Trophoblast cell (in vitro differentiated cells and primary cell): ENCODE data around the gene MSH3.

Experiments
- DNase-seq, 2 donors: peaks; one replicate each; pipeline ENCODE4 v3.0.0-alpha.2; 2016
- H2AFZ ChIP-seq: 2 replicates; pipeline ENCODE4 v1.6.1; 2013; ENCODE audit warnings: low read length, moderate library complexity, mild to moderate bottlenecking; ENCODE audit not compliant: insufficient read depth, poor library complexity
- H2AK5ac ChIP-seq: 2 replicates; pipeline ENCODE4 v1.6.1; 2013; ENCODE audit warnings: mild to moderate bottlenecking, low read length
- H2BK120ac ChIP-seq: 2 replicates; pipeline ENCODE4 v1.6.1; 2013; ENCODE audit warnings: low read length, mild to moderate bottlenecking, moderate library complexity; ENCODE audit not compliant: insufficient read depth, poor library complexity
- H2BK12ac ChIP-seq: 2 replicates; pipeline ENCODE4 v1.6.1; 2013; ENCODE audit warnings: mild to moderate bottlenecking, low read length, moderate library complexity
- H2BK5ac ChIP-seq: 2 replicates; pipeline ENCODE4 v1.6.1; 2013; ENCODE audit warnings: low read length, low read depth, moderate library complexity, mild to moderate bottlenecking; ENCODE audit not compliant: poor library complexity
- H3K14ac ChIP-seq: 2 replicates; pipeline ENCODE4 v1.6.1; 2013; ENCODE audit warnings: mild to moderate bottlenecking, low read length
- H3K18ac ChIP-seq: 2 replicates; pipeline ENCODE4 v1.6.1; 2013; ENCODE audit warnings: mild to moderate bottlenecking, low read length
- H3K23ac ChIP-seq: 2 replicates; pipeline ENCODE4 v1.6.1; 2013; ENCODE audit warnings: low read length
- H3K27ac ChIP-seq: 2 replicates; pipeline ENCODE4 v1.5.1; 2013; ENCODE audit warnings: low read depth, mild to moderate bottlenecking, inconsistent platforms, low read length, moderate library complexity
- H3K27me3 ChIP-seq: 2 replicates; pipeline ENCODE4 v1.6.1; 2013; ENCODE audit warnings: inconsistent platforms, mild to moderate bottlenecking, low read length, moderate library complexity; ENCODE audit not compliant: insufficient read depth
- H3K36me3 ChIP-seq, 2 experiments: 1 replicate in 1 of 2; 2 replicates in 1 of 2; pipeline ENCODE4 v1.6.1; 2013; ENCODE audit warnings: low read length in 2 of 2, mild to moderate bottlenecking in 2 of 2, moderate library complexity in 1 of 2; ENCODE audit not compliant: insufficient read depth in 2 of 2, control insufficient read depth in 1 of 2
- H3K4ac ChIP-seq: 2 replicates; pipeline ENCODE4 v1.6.1; 2013; ENCODE audit warnings: low read depth, mild to moderate bottlenecking, low read length, moderate library complexity
- H3K4me1 ChIP-seq, 2 experiments: 1 replicate in 1 of 2; 2 replicates in 1 of 2; pipeline ENCODE4 v1.6.1; 2013; ENCODE audit warnings: low read length in 2 of 2, mild to moderate bottlenecking in 2 of 2, moderate library complexity in 1 of 2; ENCODE audit not compliant: insufficient read depth in 2 of 2, control insufficient read depth in 1 of 2
- H3K4me2 ChIP-seq: 2 replicates; pipeline ENCODE4 v1.6.1; 2013; ENCODE audit warnings: inconsistent platforms, mild to moderate bottlenecking, low read length, moderate library complexity
- H3K4me3 ChIP-seq: 2 replicates; pipeline ENCODE4 v1.5.1; 2013; ENCODE audit warnings: mild to moderate bottlenecking, low read depth, low read length, inconsistent platforms
- H3K79me1 ChIP-seq: one replicate; pipeline ENCODE4 v1.6.1; 2013; ENCODE audit warnings: low read length
- H3K79me2 ChIP-seq: 2 replicates; pipeline ENCODE4 v1.6.1; 2013; ENCODE audit warnings: low read length, mild to moderate bottlenecking; ENCODE audit not compliant: control insufficient read depth, insufficient read depth, poor library complexity
- H3K9ac ChIP-seq: 2 replicates; pipeline ENCODE4 v1.6.1; 2013; ENCODE audit warnings: mild to moderate bottlenecking, low read length
- H3K9me3 ChIP-seq: 2 replicates; pipeline ENCODE4 v1.6.1; 2013; ENCODE audit warnings: low read depth, mild to moderate bottlenecking, control low read depth, inconsistent platforms, low read length; ENCODE audit not compliant: insufficient read depth
- H4K12ac ChIP-seq: 2 replicates; pipeline ENCODE4 v1.6.1; 2013; ENCODE audit warnings: low read depth, mild to moderate bottlenecking, low read length, moderate library complexity
- H4K8ac ChIP-seq: 2 replicates; pipeline ENCODE4 v1.6.1; 2013; ENCODE audit warnings: low read depth, mild to moderate bottlenecking, low read length, moderate library complexity
- H4K91ac ChIP-seq: one replicate; pipeline ENCODE4 v1.6.1; 2013; ENCODE audit warnings: low read depth, mild to moderate bottlenecking, low read length, moderate library complexity
- WGBS: extraction: QIAGEN DNeasy Blood & Tissue Kit; methylation state at CpG from one replicate; pipeline ENCODE4 v1.1.7; 2013; ENCODE audit warnings: missing lambda C conversion rate; ENCODE audit not compliant: insufficient read length, insufficient coverage; ENCODE audit errors: extremely low coverage; 5-methylcytosine and 5-hydroxymethylcytosine counted together

Gene MSH3

GRCh38 chr5:80609692-80610091 is 44.8 kb upstream of the MSH3 start:
- Histone ChIP-seq H3K9me3 (no peaks in the 10 kb centered on the region), H3K14ac (no peak overlapping the region), H2BK12ac (no peak overlapping the region), H3K9ac (no peak overlapping the region), H3K27ac (no peak overlapping the region), H4K91ac (no peak overlapping the region), H3K36me3 (no peaks in the 10 kb centered on the region), H3K79me2 (no peaks in the 10 kb centered on the region), H3K4me1 (no peaks in the 10 kb centered on the region), H3K4me2 (no peak overlapping the region), H2AFZ (no peak overlapping the region), H4K8ac (no peak overlapping the region), H3K23ac (no peak overlapping the region), H2BK5ac (no peak overlapping the region), H4K12ac (no peak overlapping the region), H3K27me3 (no peaks in the 10 kb centered on the region), H2BK120ac (no peak overlapping the region), H3K4ac (no peak overlapping the region), H3K79me1 (no peaks in the 10 kb centered on the region), H3K4me3 (no peak overlapping the region), H3K18ac (no peak overlapping the region), H2AK5ac (no peak overlapping the region)
- no CpG with 5 or more reads among the region's 1 CpG for WGBS
- DNase-seq = no peak

- no peak overlapping the region for H4K8ac ChIP-seq
- H3K4me1 ChIP-seq = peaks cover 0 to 8% of the 10 kb centered on the region in 2 experiments
- no peak overlapping the region for H2BK12ac ChIP-seq
- no peaks in the 10 kb centered on the region for H3K79me1 ChIP-seq
- peak overlapping the region; percentile 23 for H3K4me2 ChIP-seq
- no peak overlapping the region for H3K27ac ChIP-seq
- H3K4ac ChIP-seq = no peak overlapping the region
- no peak overlapping the region for H3K23ac ChIP-seq
- no peaks in the 10 kb centered on the region for H3K9me3 ChIP-seq
- no peaks in the 10 kb centered on the region for H3K79me2 ChIP-seq
- no peaks in the 10 kb centered on the region for H3K27me3 ChIP-seq
- no peak overlapping the region for H3K18ac ChIP-seq
- no peak overlapping the region for H3K4me3 ChIP-seq
- H3K14ac ChIP-seq = no peak overlapping the region
- no peak overlapping the region for H2AFZ ChIP-seq
- no peak overlapping the region for H2AK5ac ChIP-seq
- no peak overlapping the region for H2BK5ac ChIP-seq
- WGBS = no CpG with 5 or more reads among the region's 17 CpGs
- no peak overlapping the region for H4K91ac ChIP-seq
- DNase-seq = peak; percentile 39 to 71
- no peak overlapping the region for H3K9ac ChIP-seq
- no peak overlapping the region for H4K12ac ChIP-seq
- no peaks in the 10 kb centered on the region for H3K36me3 ChIP-seq
- no peak overlapping the region for H2BK120ac ChIP-seq
Observed at GRCh38 chr5:80615266-80615914, 39.1 kb upstream of the MSH3 start.

GRCh38 chr5:80618438-80618837 is 36.0 kb upstream of the MSH3 start:
- Histone ChIP-seq H3K27ac (no peak overlapping the region), H2BK120ac (no peak overlapping the region), H3K4me2 (no peak overlapping the region), H2AFZ (no peak overlapping the region), H4K91ac (no peak overlapping the region), H3K9me3 (no peaks in the 10 kb centered on the region), H3K4me1 (peaks cover 0 to 8% of the 10 kb centered on the region in 2 experiments), H3K18ac (no peak overlapping the region), H3K23ac (no peak overlapping the region), H3K36me3 (no peaks in the 10 kb centered on the region), H2BK12ac (no peak overlapping the region), H4K8ac (no peak overlapping the region), H2BK5ac (no peak overlapping the region), H3K79me2 (no peaks in the 10 kb centered on the region), H3K9ac (no peak overlapping the region), H3K27me3 (no peaks in the 10 kb centered on the region), H3K14ac (no peak overlapping the region), H3K4ac (no peak overlapping the region), H3K4me3 (no peak overlapping the region), H3K79me1 (no peaks in the 10 kb centered on the region), H2AK5ac (no peak overlapping the region), H4K12ac (no peak overlapping the region)
- DNase-seq = no peak
- no CpG with 5 or more reads among the region's 4 CpGs for WGBS

- H3K23ac ChIP-seq = no peak overlapping the region
- H3K9ac ChIP-seq = no peak overlapping the region
- no peak overlapping the region for H2BK5ac ChIP-seq
- H3K27me3 ChIP-seq = no peaks in the 10 kb centered on the region
- H3K4ac ChIP-seq = no peak overlapping the region
- H3K4me1 ChIP-seq = peaks cover 0 to 8% of the 10 kb centered on the region in 2 experiments
- H2AFZ ChIP-seq = no peak overlapping the region
- no peaks in the 10 kb centered on the region for H3K36me3 ChIP-seq
- no peak overlapping the region for H3K18ac ChIP-seq
- no peak overlapping the region for H3K14ac ChIP-seq
- H3K4me3 ChIP-seq = no peak overlapping the region
- H2BK120ac ChIP-seq = no peak overlapping the region
- H4K8ac ChIP-seq = no peak overlapping the region
- H2BK12ac ChIP-seq = no peak overlapping the region
- H3K4me2 ChIP-seq = no peak overlapping the region
- no CpG with 5 or more reads among the region's 1 CpG for WGBS
- H3K79me1 ChIP-seq = no peaks in the 10 kb centered on the region
- DNase-seq = no peak
- H4K91ac ChIP-seq = no peak overlapping the region
- H3K27ac ChIP-seq = no peak overlapping the region
- no peaks in the 10 kb centered on the region for H3K79me2 ChIP-seq
- H2AK5ac ChIP-seq = no peak overlapping the region
- no peak overlapping the region for H4K12ac ChIP-seq
- no peaks in the 10 kb centered on the region for H3K9me3 ChIP-seq
Observed at GRCh38 chr5:80619086-80619485, 35.4 kb upstream of the MSH3 start.
